Thymus (tissue), 11 donors: ENCODE data around the gene GRID1. TPM values are rescaled to one million over a fixed set of nuclear protein-coding genes. Genes with fewer than 3 reads are reported as not detected.

ENCODE experiments used
- DNase-seq, 9 donors: peaks; one replicate each; pipeline ENCODE4 v3.0.0-alpha.2; 2013; ENCODE audit warnings: low spot score in 9 of 9, low read depth in 6 of 9, missing footprints in 1 of 9
- H3K27ac ChIP-seq, 2 donors: one replicate each; pipeline ENCODE4 v1.5.1; 2013; ENCODE audit warnings: control low read depth in 1 of 2, low read depth in 1 of 2, low read length in 1 of 2, mild to moderate bottlenecking in 1 of 2, moderate library complexity in 1 of 2
- H3K27me3 ChIP-seq, 2 donors: one replicate each; pipeline ENCODE4 v1.5.1; 2013; ENCODE audit warnings: low read length in 1 of 2; ENCODE audit not compliant: control insufficient read depth in 2 of 2, insufficient read depth in 1 of 2
- H3K36me3 ChIP-seq, 2 donors: one replicate each; pipeline ENCODE4 v1.5.1; 2013; ENCODE audit warnings: low read length in 1 of 2, mild to moderate bottlenecking in 1 of 2, moderate library complexity in 1 of 2; ENCODE audit not compliant: control insufficient read depth in 2 of 2, insufficient read depth in 2 of 2
- H3K4me1 ChIP-seq, 2 donors: one replicate each; pipeline ENCODE4 v1.5.1; 2013; ENCODE audit warnings: low read length in 2 of 2; ENCODE audit not compliant: control insufficient read depth in 2 of 2, insufficient read depth in 2 of 2
- H3K4me3 ChIP-seq, 2 donors: one replicate each; pipeline ENCODE4 v1.5.1; 2013; ENCODE audit warnings: low read length in 2 of 2, control low read depth in 1 of 2, mild to moderate bottlenecking in 1 of 2
- H3K9me3 ChIP-seq, 2 donors: one replicate each; pipeline ENCODE4 v1.5.1; 2013; ENCODE audit warnings: low read length in 1 of 2, mild to moderate bottlenecking in 1 of 2; ENCODE audit not compliant: control insufficient read depth in 2 of 2, insufficient read depth in 1 of 2
- WGBS: extraction: QIAGEN DNeasy Blood & Tissue Kit; methylation state at CpG from one replicate; pipeline ENCODE4 v1.1.7; 2013; 5-methylcytosine and 5-hydroxymethylcytosine counted together
- polyA plus RNA-seq: library from polyadenylated mRNA; stranded (reverse); fragments of 200-250 nt; gene quantifications from one replicate; pipeline ENCODE4 v1.2.3, GENCODE V29; 2013
- total RNA-seq: library from RNA; stranded (reverse); fragments of 120-200 nt; gene quantifications from one replicate; pipeline ENCODE4 v1.2.4, GENCODE V29; 2013
- donor health status: healthy.

GRID1 gene
- total and polyA plus RNA-seq, 2 donors = 0.33 to 0.46 TPM

DNA sequence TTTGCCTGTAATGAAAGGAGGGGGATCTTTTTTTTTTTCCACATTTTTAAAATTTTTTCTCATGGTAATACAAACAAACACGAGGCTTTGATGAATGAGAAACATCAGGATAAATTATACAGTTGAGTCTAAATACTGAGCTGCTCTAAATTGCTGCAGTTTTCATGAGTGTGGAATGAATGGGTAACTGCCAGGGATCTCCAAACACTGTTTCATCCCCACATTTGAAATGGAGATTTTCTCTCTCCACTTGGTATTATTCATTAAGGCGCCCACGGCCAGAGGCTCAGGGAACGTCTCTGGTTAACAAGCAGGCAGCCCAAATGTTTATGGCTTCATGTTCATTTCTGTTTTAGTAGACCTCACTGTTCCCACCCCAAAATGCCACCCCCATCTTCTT is 717.1 kb downstream of the GRID1 start:
- Histone ChIP-seq H3K27me3 (no peaks in the 10 kb centered on the region), H3K36me3 (no peaks in the 10 kb centered on the region), H3K9me3 (peaks cover 0 to 4% of the 10 kb centered on the region in 2 donors), H3K4me3 (no peak overlapping the region), H3K27ac (no peak overlapping the region), H3K4me1 (peaks cover 0 to 5% of the 10 kb centered on the region in 2 donors)
- DNase-seq = no peak
- 75% methylated on average over 4 of the region's 4 CpGs for WGBS

DNA sequence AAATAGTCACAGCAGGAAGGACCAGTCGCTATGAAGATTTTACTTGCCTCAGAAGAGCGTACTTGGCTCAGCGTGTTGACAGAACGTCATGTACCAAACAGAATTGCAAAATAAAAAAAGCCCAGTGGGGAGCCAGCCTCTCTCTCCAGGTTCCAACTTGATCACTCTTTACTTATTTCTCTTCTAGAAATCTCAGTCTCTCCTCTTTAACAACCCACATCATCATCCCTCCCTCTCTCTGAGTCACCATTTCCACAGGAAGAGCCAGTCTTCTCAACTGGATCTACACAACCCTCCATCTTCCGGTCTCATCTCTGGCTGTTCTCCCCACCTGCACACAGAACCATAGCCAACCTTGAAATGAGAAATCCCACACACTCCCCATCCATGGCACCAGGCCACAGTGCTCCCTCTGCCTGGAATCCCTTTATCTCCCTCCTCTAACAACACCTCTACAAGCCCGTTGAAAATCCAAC is 718.3 kb downstream of the GRID1 start:
- Histone ChIP-seq H3K4me3 (no peak overlapping the region), H3K36me3 (no peaks in the 10 kb centered on the region), H3K27ac (no peak overlapping the region), H3K27me3 (no peaks in the 10 kb centered on the region), H3K4me1 (peaks cover 0 to 5% of the 10 kb centered on the region in 2 donors), H3K9me3 (peaks cover 0 to 4% of the 10 kb centered on the region in 2 donors)
- DNase-seq = no peak
- 96% methylated on average over 6 of the region's 6 CpGs for WGBS

DNA sequence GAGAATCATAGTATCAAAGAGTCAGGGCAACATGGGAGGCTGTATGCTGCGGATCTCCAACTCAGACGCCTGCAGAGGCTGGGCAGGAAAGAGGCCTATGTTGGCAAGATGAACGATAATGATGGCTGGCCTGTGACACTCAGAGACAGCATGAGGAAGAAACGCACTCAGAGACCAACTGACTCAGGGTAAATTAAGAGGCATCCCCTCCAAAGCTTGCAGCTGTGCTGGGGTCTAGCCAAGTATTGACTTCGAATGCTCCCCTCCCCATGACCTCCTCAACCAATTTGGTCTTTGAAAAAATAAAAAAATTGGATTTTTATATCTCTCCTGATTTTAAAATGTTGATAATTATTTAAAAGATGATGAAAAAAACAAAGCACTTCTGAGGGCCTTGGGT is 718.9 kb downstream of the GRID1 start:
- no peaks in the 10 kb centered on the region for H3K36me3 ChIP-seq
- H3K4me3 ChIP-seq = no peak overlapping the region
- DNase-seq = no peak
- H3K9me3 ChIP-seq = peaks cover 0 to 4% of the 10 kb centered on the region in 2 donors
- 89% methylated on average over 5 of the region's 5 CpGs for WGBS
- H3K4me1 ChIP-seq = peaks cover 0 to 5% of the 10 kb centered on the region in 2 donors
- no peaks in the 10 kb centered on the region for H3K27me3 ChIP-seq
- H3K27ac ChIP-seq = no peak overlapping the region

DNA sequence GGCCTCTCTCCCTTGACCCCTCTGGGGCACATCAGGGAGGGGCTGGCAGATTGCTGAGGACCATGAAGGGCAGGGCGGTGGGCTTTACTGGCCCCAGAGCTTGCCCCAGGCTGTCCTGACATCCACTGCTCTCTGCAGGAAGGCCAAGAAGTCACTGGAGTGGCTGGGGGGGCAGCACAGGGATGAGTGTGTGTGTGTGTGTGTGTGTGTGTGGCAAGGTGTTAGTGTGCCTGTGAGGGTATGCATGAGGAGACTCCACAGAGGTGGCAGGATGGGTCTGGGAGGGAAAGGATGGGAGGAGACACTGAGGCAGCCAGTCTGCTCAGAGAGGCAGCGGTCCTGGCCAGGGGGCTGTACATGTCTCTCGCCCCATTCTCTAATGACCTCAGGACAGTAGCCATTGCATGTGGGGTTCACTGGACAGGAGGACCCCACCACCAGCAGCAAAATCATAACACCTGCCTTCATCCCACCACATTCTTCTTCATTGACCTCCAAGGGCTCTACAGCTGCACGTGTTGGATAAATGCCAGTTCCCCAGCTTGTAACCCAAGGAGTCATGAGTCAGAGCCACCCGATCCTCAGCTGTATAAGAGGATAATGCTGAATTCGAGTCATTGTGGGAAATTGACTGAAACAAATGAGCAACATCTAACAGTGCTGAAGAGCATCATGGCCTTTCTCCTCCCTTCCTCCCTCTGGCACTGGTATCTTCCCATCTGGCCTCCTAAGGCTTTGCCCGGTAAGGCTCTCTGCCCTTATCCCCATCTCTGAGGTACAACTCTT is 720.5 kb downstream of the GRID1 start:
- 94% methylated on average over 7 of the region's 7 CpGs for WGBS
- Histone ChIP-seq H3K4me1 (peaks cover 0 to 5% of the 10 kb centered on the region in 2 donors), H3K4me3 (no peak overlapping the region), H3K27me3 (no peaks in the 10 kb centered on the region), H3K9me3 (peaks cover 0 to 4% of the 10 kb centered on the region in 2 donors), H3K36me3 (no peaks in the 10 kb centered on the region), H3K27ac (no peak overlapping the region)
- peak in 1 of 9 donors; percentile 5 for DNase-seq

DNA sequence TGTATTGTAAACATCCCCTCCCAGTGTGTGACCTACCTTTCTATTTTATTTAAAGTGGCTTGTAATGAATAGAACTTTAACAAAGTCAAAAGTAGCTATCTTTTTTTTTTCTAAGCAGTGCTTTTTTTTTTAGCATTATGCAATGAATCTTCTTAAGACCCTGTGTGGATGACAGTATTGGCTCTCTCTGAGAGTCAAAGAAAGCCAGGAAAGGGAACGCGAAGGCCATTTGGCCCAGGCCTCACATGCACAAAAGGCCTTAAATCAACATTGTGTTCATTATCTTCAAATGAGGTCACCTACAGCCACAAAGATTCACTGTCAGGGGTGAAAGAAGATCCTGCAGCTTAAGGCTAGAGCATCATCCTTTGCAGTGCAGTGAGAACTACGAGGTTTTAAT is 721.5 kb downstream of the GRID1 start:
- no peak for DNase-seq
- 73% methylated on average over 3 of the region's 3 CpGs for WGBS
- Histone ChIP-seq H3K9me3 (peaks cover 0 to 4% of the 10 kb centered on the region in 2 donors), H3K27me3 (no peaks in the 10 kb centered on the region), H3K36me3 (no peaks in the 10 kb centered on the region), H3K4me3 (no peak overlapping the region), H3K4me1 (peaks cover 0 to 5% of the 10 kb centered on the region in 2 donors), H3K27ac (no peak overlapping the region)

DNA sequence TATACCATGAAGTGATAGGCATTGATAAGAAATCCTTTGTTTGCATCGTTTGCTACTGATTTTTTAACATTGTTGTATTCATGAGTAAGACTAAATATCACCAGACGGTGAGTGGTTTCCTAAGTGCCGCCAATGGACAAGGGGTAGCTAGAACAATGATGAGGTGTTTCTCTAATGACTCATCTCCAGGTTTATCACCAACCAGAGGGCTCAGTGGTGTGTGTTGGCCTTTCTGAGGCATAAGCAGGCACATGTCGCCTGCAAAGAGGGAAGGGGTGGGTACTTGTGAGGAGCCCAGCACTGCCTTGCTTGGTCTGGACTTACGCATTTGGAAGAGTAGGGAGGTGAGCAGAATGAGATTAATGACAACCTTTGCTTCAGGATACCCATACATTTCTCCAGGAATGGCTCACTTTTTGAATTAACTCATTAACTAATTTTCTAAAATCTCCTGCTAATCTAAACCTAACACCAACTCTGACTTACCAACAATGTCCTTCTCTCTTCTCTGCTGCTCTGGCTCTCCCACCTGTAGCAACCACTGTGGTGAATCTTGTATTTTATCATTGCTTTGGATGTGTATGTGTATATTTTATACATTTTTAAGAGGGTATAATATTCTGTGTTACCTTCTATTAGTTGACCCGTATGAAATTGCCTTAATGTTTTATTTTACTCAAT is 722.6 kb downstream of the GRID1 start:
- H3K27ac ChIP-seq = no peak overlapping the region
- peaks cover 0 to 4% of the 10 kb centered on the region in 2 donors for H3K9me3 ChIP-seq
- H3K27me3 ChIP-seq = no peaks in the 10 kb centered on the region
- no peaks in the 10 kb centered on the region for H3K36me3 ChIP-seq
- WGBS = 92% methylated on average over 6 of the region's 6 CpGs
- H3K4me1 ChIP-seq = peaks cover 0 to 5% of the 10 kb centered on the region in 2 donors
- H3K4me3 ChIP-seq = no peak overlapping the region
- DNase-seq = no peak

DNA sequence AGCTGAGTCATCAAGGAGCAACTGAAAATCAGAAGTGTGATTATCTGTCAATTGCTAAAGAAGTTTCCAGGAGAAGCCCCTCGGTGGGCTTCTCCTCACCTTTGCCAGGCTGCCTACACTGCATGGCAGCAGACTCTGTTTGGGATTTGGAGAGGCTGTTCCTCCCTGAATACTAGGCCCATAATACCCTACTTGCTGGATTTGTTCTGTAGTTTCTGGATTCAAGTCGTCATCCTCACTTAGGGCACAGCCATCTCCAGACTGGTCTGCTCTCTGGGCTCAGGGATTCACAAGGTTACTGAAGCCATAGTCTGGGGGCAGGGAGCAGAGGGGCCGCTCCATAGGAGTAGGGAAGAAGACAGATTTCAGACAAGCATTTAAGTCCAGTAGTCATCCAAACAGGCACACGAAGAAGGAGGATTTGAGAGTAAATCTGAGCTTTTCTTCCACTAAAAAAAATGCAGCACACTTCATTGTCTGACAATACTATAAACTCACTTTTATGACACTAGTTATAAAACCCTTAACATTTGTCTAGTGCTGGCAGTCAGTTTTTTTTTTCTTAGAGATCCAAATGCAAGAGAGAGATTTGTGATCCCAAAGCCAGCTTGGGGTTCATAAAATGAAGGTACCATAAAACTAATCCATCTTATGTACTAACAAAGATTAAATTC is 723.3 kb downstream of the GRID1 start:
- Histone ChIP-seq H3K27ac (no peak overlapping the region), H3K9me3 (peaks cover 0 to 4% of the 10 kb centered on the region in 2 donors)
- WGBS = 87% methylated on average over 4 of the region's 4 CpGs

DNA sequence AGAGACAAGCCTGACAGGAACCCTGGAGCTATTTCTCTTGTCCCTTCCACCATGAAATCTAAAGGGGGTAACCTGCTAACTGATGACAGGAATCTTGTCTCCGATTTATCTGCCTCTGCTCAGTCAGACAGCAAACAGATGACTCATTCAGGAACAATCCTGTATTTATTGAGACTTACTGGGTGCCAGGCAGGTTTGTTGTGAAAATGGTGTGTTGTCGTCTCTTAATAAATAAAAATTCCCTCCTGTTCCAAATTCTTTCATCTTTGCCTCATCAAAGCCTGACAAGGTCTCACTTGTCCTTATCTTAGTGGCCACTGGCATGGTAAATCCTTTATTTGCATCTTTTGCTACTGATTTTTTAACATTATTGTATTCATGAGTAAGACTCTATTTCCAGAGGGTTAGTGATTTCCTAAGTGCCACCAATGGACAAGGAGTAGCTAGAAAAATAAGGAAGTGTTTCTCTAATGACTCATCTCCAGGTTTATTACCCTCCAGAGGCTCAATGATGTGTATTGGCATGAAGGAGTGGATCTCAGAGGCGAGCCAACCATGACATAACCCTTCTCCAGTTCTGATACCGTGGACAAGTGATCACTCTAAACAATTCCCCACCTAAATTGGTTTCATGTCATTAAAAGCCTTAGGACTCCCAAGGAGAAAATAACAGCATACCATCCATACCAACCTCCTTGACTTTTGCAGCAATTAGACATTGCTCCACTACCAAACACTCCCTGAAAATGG is 724.0 kb downstream of the GRID1 start:
- H3K36me3 ChIP-seq = no peaks in the 10 kb centered on the region
- H3K4me1 ChIP-seq = peaks cover 0 to 3% of the 10 kb centered on the region in 2 donors
- WGBS = 65% methylated on average over 4 of the region's 4 CpGs
- H3K9me3 ChIP-seq = peaks cover 0 to 4% of the 10 kb centered on the region in 2 donors
- H3K4me3 ChIP-seq = no peak overlapping the region
- H3K27ac ChIP-seq = no peak overlapping the region
- H3K27me3 ChIP-seq = no peaks in the 10 kb centered on the region
- no peak for DNase-seq

More for the DNA sequence above, 723.3 kb downstream of the GRID1 start:
- H3K4me1 ChIP-seq = peaks cover 0 to 5% of the 10 kb centered on the region in 2 donors
- no peak for DNase-seq
- H3K36me3 ChIP-seq = no peaks in the 10 kb centered on the region
- no peaks in the 10 kb centered on the region for H3K27me3 ChIP-seq
- H3K4me3 ChIP-seq = no peak overlapping the region
